ENCODE results near the gene TTC39C. TPM values are rescaled to one million over a fixed set of nuclear protein-coding genes. Genes with fewer than 3 reads are reported as not detected.

Gene TTC39C
- polyA plus RNA-seq, 2 of the 4 experiments (the other 2 are of a cell fraction) = 8.7 to 18.4 TPM

DNA sequence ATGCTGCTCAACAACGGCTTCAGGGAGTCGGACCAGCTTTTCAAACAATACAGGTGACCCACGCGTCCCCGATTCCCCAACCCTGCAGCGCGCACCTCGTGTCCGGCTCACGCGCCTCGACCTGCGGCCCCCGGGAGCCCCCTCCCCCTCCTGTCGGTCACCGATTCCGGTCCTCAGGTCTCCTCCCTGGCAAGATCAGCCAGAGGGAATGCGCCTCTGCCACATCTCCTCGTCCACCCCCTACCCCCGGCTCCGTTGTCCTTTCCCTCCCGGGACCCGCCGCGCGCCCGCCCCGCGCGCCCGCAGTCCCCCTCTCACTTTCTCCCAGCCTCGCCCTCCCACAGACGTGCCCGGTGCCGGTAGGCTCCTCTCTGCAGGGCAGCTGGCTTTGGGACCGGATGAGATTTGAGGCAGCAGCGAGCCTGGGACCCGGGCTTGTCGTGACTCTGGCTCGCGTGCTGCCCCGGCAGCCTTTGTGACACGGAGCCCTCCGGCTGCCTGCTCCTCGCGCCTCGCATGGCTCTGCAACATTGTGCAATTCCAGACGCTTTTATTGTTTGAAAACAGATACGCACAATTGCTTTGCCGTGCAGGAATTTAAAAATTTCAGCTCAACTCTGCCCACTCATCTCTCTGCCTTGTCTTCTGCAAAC is 558 bp downstream of the TTC39C start:
- TF ChIP-seq HEYL (CRISPR knock-in tag; IDR thresholded peaks at IDR 0.05) = no peak
- no peak for TF ChIP-seq MYC (IDR thresholded peaks at IDR 0.05; ENCODE audit: borderline replicate concordance, low read length)
- TF ChIP-seq SREBF2 (IDR thresholded peaks at IDR 0.05) = no peak
- no peak for TF ChIP-seq PHF8 (IDR thresholded peaks at IDR 0.05; ENCODE audit: borderline replicate concordance, low read depth)
- no peak for TF ChIP-seq HOXB5 (CRISPR knock-in tag; IDR thresholded peaks at IDR 0.05)
- TF ChIP-seq BHLHE40 (IDR thresholded peaks at IDR 0.05; ENCODE audit: low read depth, low read length) = no peak
- no peak for TF ChIP-seq HDAC2 (IDR thresholded peaks at IDR 0.05)
- TF ChIP-seq, protein P1, sequence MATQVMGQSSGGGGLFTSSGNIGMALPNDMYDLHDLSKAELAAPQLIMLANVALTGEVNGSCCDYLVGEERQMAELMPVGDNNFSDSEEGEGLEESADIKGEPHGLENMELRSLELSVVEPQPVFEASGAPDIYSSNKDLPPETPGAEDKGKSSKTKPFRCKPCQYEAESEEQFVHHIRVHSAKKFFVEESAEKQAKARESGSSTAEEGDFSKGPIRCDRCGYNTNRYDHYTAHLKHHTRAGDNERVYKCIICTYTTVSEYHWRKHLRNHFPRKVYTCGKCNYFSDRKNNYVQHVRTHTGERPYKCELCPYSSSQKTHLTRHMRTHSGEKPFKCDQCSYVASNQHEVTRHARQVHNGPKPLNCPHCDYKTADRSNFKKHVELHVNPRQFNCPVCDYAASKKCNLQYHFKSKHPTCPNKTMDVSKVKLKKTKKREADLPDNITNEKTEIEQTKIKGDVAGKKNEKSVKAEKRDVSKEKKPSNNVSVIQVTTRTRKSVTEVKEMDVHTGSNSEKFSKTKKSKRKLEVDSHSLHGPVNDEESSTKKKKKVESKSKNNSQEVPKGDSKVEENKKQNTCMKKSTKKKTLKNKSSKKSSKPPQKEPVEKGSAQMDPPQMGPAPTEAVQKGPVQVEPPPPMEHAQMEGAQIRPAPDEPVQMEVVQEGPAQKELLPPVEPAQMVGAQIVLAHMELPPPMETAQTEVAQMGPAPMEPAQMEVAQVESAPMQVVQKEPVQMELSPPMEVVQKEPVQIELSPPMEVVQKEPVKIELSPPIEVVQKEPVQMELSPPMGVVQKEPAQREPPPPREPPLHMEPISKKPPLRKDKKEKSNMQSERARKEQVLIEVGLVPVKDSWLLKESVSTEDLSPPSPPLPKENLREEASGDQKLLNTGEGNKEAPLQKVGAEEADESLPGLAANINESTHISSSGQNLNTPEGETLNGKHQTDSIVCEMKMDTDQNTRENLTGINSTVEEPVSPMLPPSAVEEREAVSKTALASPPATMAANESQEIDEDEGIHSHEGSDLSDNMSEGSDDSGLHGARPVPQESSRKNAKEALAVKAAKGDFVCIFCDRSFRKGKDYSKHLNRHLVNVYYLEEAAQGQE (IDR thresholded peaks at IDR 0.05) = no peak
- no peak for TF ChIP-seq EP300 (IDR thresholded peaks at IDR 0.05)
- TF ChIP-seq, protein P2, sequence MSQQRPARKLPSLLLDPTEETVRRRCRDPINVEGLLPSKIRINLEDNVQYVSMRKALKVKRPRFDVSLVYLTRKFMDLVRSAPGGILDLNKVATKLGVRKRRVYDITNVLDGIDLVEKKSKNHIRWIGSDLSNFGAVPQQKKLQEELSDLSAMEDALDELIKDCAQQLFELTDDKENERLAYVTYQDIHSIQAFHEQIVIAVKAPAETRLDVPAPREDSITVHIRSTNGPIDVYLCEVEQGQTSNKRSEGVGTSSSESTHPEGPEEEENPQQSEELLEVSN (IDR thresholded peaks at IDR 0.05; ENCODE audit: borderline replicate concordance, low read depth) = peak; percentile 72; the same call in 1 of the 2 replicates
- TF ChIP-seq TFCP2L1 (CRISPR knock-in tag; IDR thresholded peaks at IDR 0.05) = no peak
- peak; percentile 45 to 81; a peak in 3 of 4 replicates for TF ChIP-seq CEBPB (IDR thresholded peaks at IDR 0.05)
- TF ChIP-seq, protein P3, sequence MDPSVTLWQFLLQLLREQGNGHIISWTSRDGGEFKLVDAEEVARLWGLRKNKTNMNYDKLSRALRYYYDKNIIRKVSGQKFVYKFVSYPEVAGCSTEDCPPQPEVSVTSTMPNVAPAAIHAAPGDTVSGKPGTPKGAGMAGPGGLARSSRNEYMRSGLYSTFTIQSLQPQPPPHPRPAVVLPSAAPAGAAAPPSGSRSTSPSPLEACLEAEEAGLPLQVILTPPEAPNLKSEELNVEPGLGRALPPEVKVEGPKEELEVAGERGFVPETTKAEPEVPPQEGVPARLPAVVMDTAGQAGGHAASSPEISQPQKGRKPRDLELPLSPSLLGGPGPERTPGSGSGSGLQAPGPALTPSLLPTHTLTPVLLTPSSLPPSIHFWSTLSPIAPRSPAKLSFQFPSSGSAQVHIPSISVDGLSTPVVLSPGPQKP (IDR thresholded peaks at IDR 0.05; ENCODE audit: low read depth, low read length) = no peak
- TF ChIP-seq HOXB13 (CRISPR knock-in tag; IDR thresholded peaks at IDR 0.05; ENCODE audit: low read depth) = no peak
- TF ChIP-seq JUNB (IDR thresholded peaks at IDR 0.05) = no peak
- no peak for TF ChIP-seq ESRRA (IDR thresholded peaks at IDR 0.05; ENCODE audit: borderline replicate concordance, low read length)
- TF ChIP-seq, protein P4, sequence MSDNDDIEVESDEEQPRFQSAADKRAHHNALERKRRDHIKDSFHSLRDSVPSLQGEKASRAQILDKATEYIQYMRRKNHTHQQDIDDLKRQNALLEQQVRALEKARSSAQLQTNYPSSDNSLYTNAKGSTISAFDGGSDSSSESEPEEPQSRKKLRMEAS (IDR thresholded peaks at IDR 0.05) = peak; percentile 61; the same call in 1 of the 2 replicates
- no peak for TF ChIP-seq CBX2 (IDR thresholded peaks at IDR 0.05; ENCODE audit: borderline replicate concordance, low read depth)
- TF ChIP-seq HOXA7 (CRISPR knock-in tag; IDR thresholded peaks at IDR 0.05) = no peak
- no peak for TF ChIP-seq NPAS2 (CRISPR knock-in tag; IDR thresholded peaks at IDR 0.05; ENCODE audit: borderline replicate concordance)
- TF ChIP-seq, protein P5, sequence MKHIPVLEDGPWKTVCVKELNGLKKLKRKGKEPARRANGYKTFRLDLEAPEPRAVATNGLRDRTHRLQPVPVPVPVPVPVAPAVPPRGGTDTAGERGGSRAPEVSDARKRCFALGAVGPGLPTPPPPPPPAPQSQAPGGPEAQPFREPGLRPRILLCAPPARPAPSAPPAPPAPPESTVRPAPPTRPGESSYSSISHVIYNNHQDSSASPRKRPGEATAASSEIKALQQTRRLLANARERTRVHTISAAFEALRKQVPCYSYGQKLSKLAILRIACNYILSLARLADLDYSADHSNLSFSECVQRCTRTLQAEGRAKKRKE (CRISPR knock-in tag; IDR thresholded peaks at IDR 0.05; ENCODE audit: low read depth) = no peak
- no peak for TF ChIP-seq TP53 (CRISPR knock-in tag; IDR thresholded peaks at IDR 0.05)
- DNase-seq (ENCODE audit: low read depth in 1 of 2, low spot score in 1 of 2) (peak; percentile 16 to 27), ATAC-seq (peak; percentile 43 to 52), FAIRE-seq (no peak)
- Histone ChIP-seq H3K4me2 (peak overlapping the region; percentile 91), H3K4me3 (peak overlapping the region; percentile 87), H3K27ac (peak overlapping the region; percentile 80 to 98), H3K4me1 (peaks cover 13% of the 10 kb centered on the region), H3K9me3 (no peaks in the 10 kb centered on the region)
- 1% methylated on average over 8 of the region's 50 CpGs for WGBS (ENCODE audit: missing lambda C conversion rate)
- CTCF ChIA-PET = interaction anchor here (0.6 to 1.5 kb wide), 2 partner anchors 13 to 91 kb away, joined by 3 to 4 read pairs; no protein-coding TSS in a partner anchor
- POLR2A ChIA-PET = interaction anchor here (1.0 to 1.8 kb wide), 2 partner anchors 20 to 124 kb away, joined by 3 to 5 read pairs; partner anchors contain the start of gene CABYR
